Dermis blood vessel endothelial cell (primary cell): ENCODE measurements around the gene LRRC49. TPM values are rescaled to one million over a fixed set of nuclear protein-coding genes. Genes with fewer than 3 reads are reported as not detected.

Experiments
- DNase-seq: peaks from one replicate; pipeline ENCODE4 v3.0.0; 2010
- total RNA-seq: library from RNA; depleted of rRNA; stranded (reverse); fragments of >200 nt; gene quantifications from 2 replicates; pipeline ENCODE4 v1.2.3, GENCODE V29; 2014

Gene LRRC49
- total RNA-seq, 1 donor from 2014 or later: 6.3 TPM

DNA sequence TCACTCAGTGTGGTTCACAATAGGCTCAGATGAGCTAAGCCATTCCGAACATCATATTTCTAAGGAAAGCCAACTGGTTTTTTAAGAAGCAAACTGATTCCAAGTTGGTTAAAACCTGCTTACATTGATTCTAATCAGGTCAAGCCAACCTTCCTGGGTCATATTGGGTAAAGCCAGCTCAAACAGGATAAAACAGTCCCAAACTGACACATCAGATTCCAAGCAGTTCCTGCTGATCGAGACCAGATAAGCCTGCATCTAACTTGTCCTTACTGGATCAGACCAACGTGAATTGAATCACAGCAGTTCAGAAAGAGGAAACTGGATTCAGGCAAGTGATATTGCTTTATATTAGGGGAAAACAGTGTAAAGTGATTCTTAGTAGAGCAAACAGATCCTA is 204.1 kb downstream of the LRRC49 start:
- peak; percentile 60 for DNase-seq

GRCh38 chr15:71097890-71098289 is 205.3 kb downstream of the LRRC49 start:
- no peak for DNase-seq

- no peak for DNase-seq
These were observed 206.3 kb downstream of the LRRC49 start for GRCh38 chr15:71098920-71099319.

Other genes starting within 250 kb of the LRRC49 start
- 170 and 185 TPM in 2 replicates for gene UACA, start 129.3 kb upstream of the LRRC49 start, total RNA-seq
- gene LARP6, start 38.7 kb upstream of the LRRC49 start, total RNA-seq: 6.9 and 15.0 TPM in 2 replicates
- gene THAP10, start 393 bp upstream of the LRRC49 start, total RNA-seq: 2.0 and 2.3 TPM in 2 replicates
- gene THSD4, start 222.6 kb downstream of the LRRC49 start, total RNA-seq: 34.2 and 38.4 TPM in 2 replicates